H1 (cell line): ENCODE measurements around the gene GMEB1. TPM values are rescaled to one million over a fixed set of nuclear protein-coding genes. Genes with fewer than 3 reads are reported as not detected.

Experiments
- CTCF ChIA-PET: fragments of 300-600 bp; sonication (Branson Sonifier 250); formaldehyde crosslinking; loops from one replicate; lab custom pipeline; 2021; ENCODE audit not compliant: partially characterized antibody; lab: Charles Lee
- POLR2A ChIA-PET: fragments of 300-600 bp; sonication (Branson Sonifier 250); formaldehyde crosslinking; loops from one replicate; lab custom pipeline; 2021; ENCODE audit warnings: inconsistent platforms; ENCODE audit not compliant: partially characterized antibody; lab: Charles Lee
- DNase-seq, 2 experiments: peaks; one replicate each; pipeline versions ENCODE4 v3.0.0 to v3.0.0-alpha.2; 2010 to 2022; ENCODE audit warnings: low spot score in 2 of 2, low read depth in 1 of 2, mixed read lengths in 1 of 2
- FAIRE-seq: peaks from 2 replicates; lab custom pipeline; 2011; peaks lifted over from hg19 to GRCh38; lab: Jason Lieb, UNC
- H2AFZ ChIP-seq: 2 replicates; pipeline ENCODE4 v1.8.1; 2012; ENCODE audit warnings: low read length, inconsistent platforms
- H2AK5ac ChIP-seq: 2 replicates; pipeline ENCODE4 v1.6.1; 2013; ENCODE audit warnings: low read depth, low read length
- H2BK120ac ChIP-seq: replicated peaks from 2 replicates; pipeline ENCODE3; 2013; ENCODE audit warnings: low read depth, low read length, inconsistent platforms
- H2BK12ac ChIP-seq: 2 replicates; pipeline ENCODE4 v1.6.1; 2013; ENCODE audit warnings: low read depth, low read length
- H2BK15ac ChIP-seq: 2 replicates; pipeline ENCODE4 v1.6.1; 2013; ENCODE audit warnings: low read length
- H2BK20ac ChIP-seq: 2 replicates; pipeline ENCODE4 v1.6.1; 2013; ENCODE audit warnings: low read length
- H2BK5ac ChIP-seq: 2 replicates; pipeline ENCODE4 v1.6.1; 2013; ENCODE audit warnings: low read depth, low read length
- H3K14ac ChIP-seq: 2 replicates; pipeline ENCODE4 v1.6.1; 2013; ENCODE audit warnings: inconsistent platforms; ENCODE audit not compliant: insufficient read length
- H3K18ac ChIP-seq: 2 replicates; pipeline ENCODE4 v1.6.1; 2013; ENCODE audit warnings: low read length; ENCODE audit errors: extremely low read depth
- H3K23ac ChIP-seq: 2 replicates; pipeline ENCODE4 v1.6.1; 2013; ENCODE audit warnings: inconsistent platforms; ENCODE audit not compliant: insufficient read length
- H3K23me2 ChIP-seq: 2 replicates; pipeline ENCODE4 v1.6.1; 2013; ENCODE audit warnings: low read depth, low read length
- H3K27ac ChIP-seq: 2 replicates; pipeline ENCODE4 v1.6.1; 2011; ENCODE audit warnings: low read depth, low read length, inconsistent platforms
- H3K27me3 ChIP-seq, 4 experiments: replicated peaks in 1 of 4; 1 replicate in 1 of 4; 2 replicates in 3 of 4; pipeline versions ENCODE4 v1.6.1 to v1.8.1; 2011 to 2013; ENCODE audit warnings: low read length in 3 of 4, mild to moderate bottlenecking in 3 of 4, inconsistent platforms in 2 of 4, mixed read lengths in 2 of 4, moderate library complexity in 1 of 4; ENCODE audit not compliant: control insufficient read depth in 3 of 4, insufficient read depth in 3 of 4; ENCODE audit errors: extremely low read depth in 1 of 4
- H3K36me3 ChIP-seq, 4 experiments: 2 replicates each; pipeline versions ENCODE4 v1.6.1 to v1.8.1; 2011 to 2013; ENCODE audit warnings: mild to moderate bottlenecking in 4 of 4, low read length in 3 of 4, moderate library complexity in 2 of 4, control low read depth in 1 of 4, inconsistent platforms in 1 of 4; ENCODE audit not compliant: insufficient read depth in 4 of 4, control insufficient read depth in 2 of 4
- H3K4ac ChIP-seq: replicated peaks from 2 replicates; pipeline ENCODE3; 2013; ENCODE audit warnings: low read length, low read depth, mixed read lengths, inconsistent platforms; ENCODE audit not compliant: insufficient read length
- H3K4me1 ChIP-seq, 4 experiments: replicated peaks in 1 of 4; 1 replicate in 1 of 4; 2 replicates in 3 of 4; pipeline versions ENCODE4 v1.6.1 to v1.8.1; 2011 to 2013; ENCODE audit warnings: low read length in 3 of 4, inconsistent platforms in 2 of 4, mixed read lengths in 1 of 4; ENCODE audit not compliant: insufficient read depth in 4 of 4, control insufficient read depth in 3 of 4
- H3K4me2 ChIP-seq, 2 experiments: 2 replicates each; pipeline versions ENCODE4 v1.6.1 to v1.8.1; 2011 to 2013; ENCODE audit warnings: low read depth in 2 of 2, low read length in 2 of 2, control low read depth in 1 of 2, inconsistent platforms in 1 of 2, mild to moderate bottlenecking in 1 of 2; ENCODE audit not compliant: insufficient read depth in 1 of 2
- H3K4me3 ChIP-seq, 4 experiments: fragments of 200-600, 300-600 bp in 1 of 4; sonication (generic), shearing (Covaris generic), sonication (Bioruptor Twin) in 1 of 4; 2 replicates each; pipeline versions ENCODE4 v1.5.1 to v1.8.1; 2011 to 2016; ENCODE audit warnings: low read length in 4 of 4, low read depth in 3 of 4, control low read depth in 2 of 4, inconsistent platforms in 2 of 4, mild to moderate bottlenecking in 2 of 4, mixed read lengths in 1 of 4, moderate library complexity in 1 of 4; ENCODE audit not compliant: insufficient read depth in 2 of 4; ENCODE audit errors: extremely low read depth in 1 of 4
- H3K56ac ChIP-seq: replicated peaks from 2 replicates; pipeline ENCODE3; 2013; ENCODE audit warnings: low read depth, mild to moderate bottlenecking, mixed read lengths, low read length, inconsistent platforms; ENCODE audit not compliant: insufficient read length
- H3K79me1 ChIP-seq: 2 replicates; pipeline ENCODE4 v1.6.1; 2013; ENCODE audit warnings: low read depth, low read length, control low read depth
- H3K79me2 ChIP-seq, 2 experiments: 2 replicates each; pipeline versions ENCODE4 v1.6.1 to v1.8.1; 2012 to 2013; ENCODE audit warnings: low read length in 2 of 2, mild to moderate bottlenecking in 2 of 2, inconsistent platforms in 1 of 2; ENCODE audit not compliant: insufficient read depth in 2 of 2, control insufficient read depth in 1 of 2
- H3K9ac ChIP-seq, 4 experiments: replicated peaks in 1 of 4; 1 replicate in 1 of 4; 2 replicates in 3 of 4; pipeline versions ENCODE4 v1.6.1 to v1.8.1; 2011 to 2013; ENCODE audit warnings: low read depth in 3 of 4, low read length in 3 of 4, control low read depth in 2 of 4, mild to moderate bottlenecking in 2 of 4, moderate library complexity in 2 of 4, inconsistent platforms in 1 of 4; ENCODE audit errors: extremely low read depth in 1 of 4
- H3K9me3 ChIP-seq, 2 experiments: 2 replicates each; pipeline versions ENCODE4 v1.6.1 to v1.8.1; 2012 to 2013; ENCODE audit warnings: mild to moderate bottlenecking in 2 of 2, moderate library complexity in 2 of 2, control low read depth in 1 of 2, inconsistent platforms in 1 of 2, low read depth in 1 of 2, low read length in 1 of 2, mixed read lengths in 1 of 2; ENCODE audit not compliant: insufficient read depth in 2 of 2
- H4K20me1 ChIP-seq, 2 experiments: replicated peaks in 1 of 2; 2 replicates each; pipeline versions ENCODE3 to v1.8.1; 2011 to 2013; ENCODE audit warnings: inconsistent platforms in 2 of 2, low read length in 2 of 2, mild to moderate bottlenecking in 1 of 2; ENCODE audit not compliant: insufficient read depth in 2 of 2, control insufficient read depth in 1 of 2
- H4K5ac ChIP-seq: 2 replicates; pipeline ENCODE4 v1.6.1; 2013; ENCODE audit warnings: low read length, low read depth, mixed read lengths, inconsistent platforms; ENCODE audit not compliant: insufficient read length
- H4K8ac ChIP-seq: 2 replicates; pipeline ENCODE4 v1.8.0; 2013; ENCODE audit warnings: mild to moderate bottlenecking, moderate library complexity, low read length, inconsistent platforms; ENCODE audit not compliant: insufficient read depth; ENCODE audit errors: extremely low read depth
- H4K91ac ChIP-seq: replicated peaks from 2 replicates; pipeline ENCODE3; 2013; ENCODE audit warnings: low read length, mixed read lengths, inconsistent platforms; ENCODE audit not compliant: insufficient read length
- BRCA1 ChIP-seq: IDR thresholded peaks from 2 replicates; pipeline ENCODE4 v1.6.1; 2012; ENCODE audit warnings: low read depth, low read length, improper control_type of control experiment
- CHD1 ChIP-seq: IDR thresholded peaks from 2 replicates; pipeline ENCODE4 v1.6.1; 2012; ENCODE audit warnings: low read depth, low read length, improper control_type of control experiment
- CTBP2 ChIP-seq: IDR thresholded peaks from 2 replicates; pipeline ENCODE4 v1.7.0; 2011; ENCODE audit warnings: borderline replicate concordance, mild to moderate bottlenecking, moderate library complexity, mixed read lengths, low read length; ENCODE audit not compliant: insufficient read depth, insufficient read length
- FOSL1 ChIP-seq: IDR thresholded peaks from 2 replicates; pipeline ENCODE4 v1.6.1; 2011; ENCODE audit warnings: mild to moderate bottlenecking, low read depth, low read length, moderate library complexity; ENCODE audit not compliant: insufficient read depth
- RBBP5 ChIP-seq: IDR thresholded peaks from 2 replicates; pipeline ENCODE4 v1.7.1; 2012; ENCODE audit warnings: low read depth, mild to moderate bottlenecking, inconsistent platforms, low read length, moderate library complexity, borderline replicate concordance
- SP4 ChIP-seq: IDR thresholded peaks from 2 replicates; pipeline ENCODE4 v1.6.1; 2012; ENCODE audit warnings: low read length, inconsistent platforms
- TAF1 ChIP-seq: IDR thresholded peaks from 2 replicates; pipeline ENCODE4 v1.6.1; 2011; ENCODE audit warnings: mild to moderate bottlenecking, low read depth, low read length
- ZNF274 ChIP-seq: IDR thresholded peaks from 2 replicates; pipeline ENCODE4 v1.7.0; 2012; ENCODE audit warnings: low read length, borderline replicate concordance; ENCODE audit errors: extremely low read depth
- WGBS, 2 experiments: shearing (Covaris generic) in 1 of 2; methylation state at CpG; one replicate each; pipeline versions ENCODE4 v1.1.6 to v1.1.7; 2013 to 2015; ENCODE audit warnings: low lambda C conversion rate in 2 of 2, mixed read lengths in 2 of 2, inconsistent platforms in 1 of 2, low coverage in 1 of 2, missing lambda C conversion rate in 1 of 2; ENCODE audit not compliant: insufficient replicate concordance in 2 of 2, insufficient coverage in 1 of 2, insufficient read length in 1 of 2; ENCODE audit errors: extremely low coverage in 1 of 2, missing lambda C conversion rate in 1 of 2; 5-methylcytosine and 5-hydroxymethylcytosine counted together
- polyA plus RNA-seq, 7 experiments: library from polyadenylated mRNA; depleted of rRNA in 3 of 7; stranded (reverse) in 5 of 7; unstranded in 2 of 7; fragments of >200 nt in 5 of 7; fragments of 200-250 nt in 2 of 7; gene quantifications; 1 replicate in 5 of 7; 2 replicates in 1 of 7; 4 replicates in 1 of 7; pipeline versions ENCODE4 v1.2.1 to v1.2.3, GENCODE V29; 2011 to 2013; ENCODE audit warnings: missing spikeins in 2 of 7, mixed read lengths in 2 of 7
- total RNA-seq: library from RNA; stranded (reverse); fragmentation: NEBNext Ultra II Directional; extraction: Animal tissue kit (Norgen Biotek cat#: 25700); gene quantifications from 2 replicates; pipeline ENCODE4 v1.2.1, GENCODE V29; 2021
- TF ChIP-seq, protein P1 (sequence below): IDR thresholded peaks from 2 replicates; pipeline ENCODE4 v1.6.1; 2012; ENCODE audit warnings: inconsistent platforms
- TF ChIP-seq, protein P2 (sequence below), 3 experiments: IDR thresholded peaks; 1 replicate in 2 of 3; 2 replicates in 1 of 3; pipeline versions ENCODE4 v1.5.1 to v1.6.1; 2011; ENCODE audit warnings: low read length in 3 of 3, mild to moderate bottlenecking in 3 of 3, inconsistent platforms in 2 of 3, low read depth in 1 of 3, moderate library complexity in 1 of 3; ENCODE audit not compliant: insufficient read depth in 1 of 3; ENCODE audit errors: control extremely low read depth in 1 of 3

Gene GMEB1
- total and polyA plus RNA-seq, 2 of the 8 experiments (the other 6 are each of a cell fraction or from before 2014, with no cell fraction given): 13.3 to 26.2 TPM

DNA sequence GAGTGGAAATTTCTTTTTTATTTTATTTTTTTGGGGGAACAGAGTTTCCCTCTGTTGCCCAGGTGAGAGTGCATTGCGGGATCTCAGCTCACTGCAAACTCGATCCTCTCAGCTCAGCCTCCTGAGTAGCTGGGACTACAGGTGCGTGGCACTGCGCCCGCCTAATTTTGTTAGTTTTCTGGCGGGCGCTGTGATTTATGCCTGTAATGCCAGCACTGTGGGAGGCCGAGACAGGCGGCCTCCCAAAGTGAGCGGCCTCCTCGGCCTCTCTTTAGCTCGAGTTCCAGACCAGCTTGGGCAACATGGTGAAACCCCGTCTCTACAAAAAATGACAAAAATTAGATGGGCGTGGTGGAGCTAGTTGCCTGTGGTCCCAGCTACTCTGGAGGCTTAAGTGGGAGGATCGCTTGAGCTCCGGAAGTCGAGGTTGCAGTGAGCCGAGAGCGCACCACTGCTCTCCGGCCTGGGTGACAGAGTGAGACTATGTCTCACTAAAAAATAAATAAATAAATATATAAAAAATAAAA is 2.7 kb downstream of the GMEB1 start:
- Histone ChIP-seq H3K4me3 (no peak overlapping the region), H3K9me3 (no peaks in the 10 kb centered on the region), H3K23me2 (peaks cover 10% of the 10 kb centered on the region; the same call in 1 of the 2 replicates), H4K5ac (no peak overlapping the region), H2BK120ac (no peak overlapping the region), H3K4me2 (no peak overlapping the region), H4K8ac (no peak overlapping the region; the same call in 1 of the 2 replicates), H2AK5ac (no peak overlapping the region), H3K23ac (no peak overlapping the region), H3K79me2 (peaks cover 0 to 31% of the 10 kb centered on the region in 2 experiments; a peak in 2 of 4 replicates), H3K18ac (no peak overlapping the region), H3K27ac (no peak overlapping the region), H2BK15ac (no peak overlapping the region), H3K4me1 (peaks cover 0 to 8% (median 5%) of the 10 kb centered on the region in 4 experiments; a peak in 5 of 7 replicates), H2BK12ac (no peak overlapping the region), H2BK20ac (no peak overlapping the region), H3K36me3 (no peaks in the 10 kb centered on the region), H4K91ac (no peak overlapping the region), H3K9ac (no peak overlapping the region), H2AFZ (no peak overlapping the region), H3K14ac (no peak overlapping the region), H3K56ac (no peak overlapping the region), H2BK5ac (no peak overlapping the region), H3K79me1 (no peaks in the 10 kb centered on the region; the same call in 1 of the 2 replicates), H4K20me1 (no peaks in the 10 kb centered on the region), H3K27me3 (no peaks in the 10 kb centered on the region), H3K4ac (no peak overlapping the region)
- ChIA-PET POLR2A (interaction anchor here (0.8 to 6.0 kb wide), 7 partner anchors 8 to 90 kb away, joined by 3 to 56 read pairs (median 4); partner anchors contain the start of genes RNU11 and YTHDF2), CTCF (interaction anchor here (0.6 to 1.7 kb wide), 6 partner anchors 10 to 251 kb away, joined by 3 to 6 read pairs (median 4); no protein-coding TSS in a partner anchor)
- WGBS, 2 experiments: 93% methylated on average over 20 of the region's 20 CpGs; no CpG with 5 or more reads in 1 of the 2 experiments
- FAIRE-seq: no peak
- no peak for DNase-seq
- no peak for TF ChIP-seq CHD1
- TF ChIP-seq FOSL1: no peak
- TF ChIP-seq RBBP5: no peak
- TF ChIP-seq CTBP2: no peak
- TF ChIP-seq ZNF274: no peak
- TF ChIP-seq, protein P1, sequence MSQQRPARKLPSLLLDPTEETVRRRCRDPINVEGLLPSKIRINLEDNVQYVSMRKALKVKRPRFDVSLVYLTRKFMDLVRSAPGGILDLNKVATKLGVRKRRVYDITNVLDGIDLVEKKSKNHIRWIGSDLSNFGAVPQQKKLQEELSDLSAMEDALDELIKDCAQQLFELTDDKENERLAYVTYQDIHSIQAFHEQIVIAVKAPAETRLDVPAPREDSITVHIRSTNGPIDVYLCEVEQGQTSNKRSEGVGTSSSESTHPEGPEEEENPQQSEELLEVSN: no peak
- no peak for TF ChIP-seq SP4
- no peak for TF ChIP-seq BRCA1
- TF ChIP-seq, protein P2, sequence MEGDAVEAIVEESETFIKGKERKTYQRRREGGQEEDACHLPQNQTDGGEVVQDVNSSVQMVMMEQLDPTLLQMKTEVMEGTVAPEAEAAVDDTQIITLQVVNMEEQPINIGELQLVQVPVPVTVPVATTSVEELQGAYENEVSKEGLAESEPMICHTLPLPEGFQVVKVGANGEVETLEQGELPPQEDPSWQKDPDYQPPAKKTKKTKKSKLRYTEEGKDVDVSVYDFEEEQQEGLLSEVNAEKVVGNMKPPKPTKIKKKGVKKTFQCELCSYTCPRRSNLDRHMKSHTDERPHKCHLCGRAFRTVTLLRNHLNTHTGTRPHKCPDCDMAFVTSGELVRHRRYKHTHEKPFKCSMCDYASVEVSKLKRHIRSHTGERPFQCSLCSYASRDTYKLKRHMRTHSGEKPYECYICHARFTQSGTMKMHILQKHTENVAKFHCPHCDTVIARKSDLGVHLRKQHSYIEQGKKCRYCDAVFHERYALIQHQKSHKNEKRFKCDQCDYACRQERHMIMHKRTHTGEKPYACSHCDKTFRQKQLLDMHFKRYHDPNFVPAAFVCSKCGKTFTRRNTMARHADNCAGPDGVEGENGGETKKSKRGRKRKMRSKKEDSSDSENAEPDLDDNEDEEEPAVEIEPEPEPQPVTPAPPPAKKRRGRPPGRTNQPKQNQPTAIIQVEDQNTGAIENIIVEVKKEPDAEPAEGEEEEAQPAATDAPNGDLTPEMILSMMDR (IDR thresholded peaks at IDR 0.05; ENCODE audit: control extremely low read depth in 1 of 3, insufficient read depth in 1 of 3, low read depth in 1 of 3, low read length in 3 of 3): no peak
- TF ChIP-seq TAF1: no peak
